GM18907 (cell line): ENCODE data around the gene ITPR3.
A peak's percentile ranks its signal among the peaks of the same experiment; 100 is the strongest.

Experiments
- ATAC-seq: cut with Tn5 transposase; IDR thresholded peaks from one replicate; pipeline ENCODE4 v1.9.1; 2021; ENCODE audit warnings: mild to moderate bottlenecking, moderate library complexity; ENCODE audit not compliant: unreplicated experiment

The ITPR3 gene

DNA sequence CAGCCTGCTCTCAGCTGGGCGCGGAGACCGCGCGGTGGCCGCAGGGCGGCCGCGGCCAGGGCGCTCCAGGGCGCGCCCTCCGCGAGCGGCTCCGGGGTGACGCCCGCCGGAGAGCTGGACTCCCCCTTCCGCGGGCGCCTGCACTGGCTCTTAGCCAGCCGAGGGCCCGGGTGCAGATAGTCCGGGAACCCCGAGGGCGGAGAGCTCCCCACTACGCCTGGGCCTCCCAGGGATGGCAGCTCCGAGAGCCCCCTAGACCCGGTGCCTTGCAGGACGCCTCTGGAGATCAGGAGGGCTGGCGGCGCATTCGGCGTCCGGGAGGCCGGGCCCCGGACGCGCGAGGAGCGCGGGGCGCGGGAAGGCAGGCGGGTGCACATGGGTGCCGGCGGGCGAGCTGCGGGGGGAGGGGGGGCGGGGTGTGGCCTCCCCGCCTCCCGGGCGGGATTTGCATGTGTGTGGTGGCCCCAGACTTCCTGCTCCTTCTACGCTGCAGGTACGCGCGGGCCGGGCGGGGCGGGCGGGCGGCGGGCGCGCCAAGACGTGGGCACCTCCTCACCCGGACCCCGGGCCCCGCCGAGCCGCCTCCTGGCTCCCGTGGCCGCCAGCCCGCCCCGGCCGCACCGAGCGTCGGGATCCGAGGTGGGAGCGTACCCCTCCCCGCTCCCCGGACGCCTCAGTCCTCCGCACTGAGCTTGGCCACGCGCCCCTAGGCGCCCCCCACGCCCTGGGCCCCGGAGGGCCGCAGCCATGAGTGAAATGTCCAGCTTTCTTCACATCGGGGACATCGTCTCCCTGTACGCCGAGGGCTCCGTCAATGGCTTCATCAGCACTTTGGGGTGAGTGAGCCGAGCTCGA, at the start of gene ITPR3:
ITPR3 (plus strand) TSS at position 467 of the 855 bp plus-strand sequence; CDS start at position 748, 281 bp downstream.
- peak; percentile 72 for ATAC-seq

DNA sequence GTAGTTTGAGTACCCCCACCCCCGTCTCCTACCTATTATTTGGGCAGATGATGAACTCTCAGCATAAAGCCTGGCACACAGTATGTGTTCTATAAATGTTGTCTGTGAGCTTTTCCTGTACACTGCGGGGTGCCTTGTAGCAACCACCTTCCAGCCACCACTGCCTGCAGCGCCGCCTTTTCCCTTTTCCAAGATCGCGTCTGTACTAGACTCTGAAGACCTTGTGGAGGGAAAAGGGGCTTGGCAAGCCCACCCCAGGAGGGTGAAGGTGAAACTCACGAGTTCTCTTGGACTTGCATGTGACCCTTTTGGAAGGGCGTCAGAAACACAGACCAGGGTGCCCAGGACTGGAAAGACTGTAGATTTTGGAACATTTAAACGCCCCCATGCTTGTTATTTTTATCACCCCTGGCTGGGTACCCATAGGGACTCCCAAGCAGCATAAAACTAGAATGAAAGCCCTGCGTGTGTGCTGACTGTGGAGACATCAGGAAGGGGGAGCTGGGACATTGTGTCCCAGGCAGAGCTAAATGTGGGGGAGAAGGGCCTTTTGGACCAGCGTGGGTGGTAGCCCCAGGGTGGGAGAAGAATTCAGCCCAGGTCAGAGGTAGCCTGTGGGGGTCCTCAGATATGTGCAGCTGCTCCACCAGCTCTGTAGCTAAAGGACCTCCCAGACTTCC, 49.3 kb upstream of the ITPR3 start:
- no peak for ATAC-seq

- ATAC-seq, result no peak
Observed at GRCh38 chr6:33575211-33575610, 45.9 kb upstream of the ITPR3 start.

- ATAC-seq, result no peak
Observed at GRCh38 chr6:33576668-33577067, 44.5 kb upstream of the ITPR3 start.

- ATAC-seq, result no peak
Observed at GRCh38 chr6:33577106-33577535, 44.0 kb upstream of the ITPR3 start.

DNA sequence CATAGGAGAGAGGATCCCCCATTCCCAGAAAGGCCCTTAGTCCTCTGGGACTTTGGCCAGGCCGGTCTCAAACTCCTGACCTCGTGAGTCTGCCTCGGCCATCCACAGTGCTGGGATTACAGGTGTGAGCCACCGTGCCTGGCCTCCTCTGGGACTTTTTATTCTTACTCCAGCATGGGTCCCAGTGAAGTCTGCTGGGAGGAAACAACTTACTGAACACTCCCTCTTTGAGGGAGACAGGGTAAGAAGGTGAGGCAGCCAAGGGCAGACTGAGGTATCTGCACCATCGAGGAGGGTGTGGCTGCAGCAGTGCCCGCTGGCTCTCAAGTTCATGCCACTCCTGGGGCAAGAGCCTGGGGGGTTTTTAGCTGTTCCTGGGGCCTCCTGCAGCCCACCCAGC, 43.4 kb upstream of the ITPR3 start:
- ATAC-seq, result no peak

- ATAC-seq, result no peak
Observed at GRCh38 chr6:33578164-33578563, 43.0 kb upstream of the ITPR3 start.

GRCh38 chr6:33578588-33579011, 42.5 kb upstream of the ITPR3 start:
- ATAC-seq, result no peak

DNA sequence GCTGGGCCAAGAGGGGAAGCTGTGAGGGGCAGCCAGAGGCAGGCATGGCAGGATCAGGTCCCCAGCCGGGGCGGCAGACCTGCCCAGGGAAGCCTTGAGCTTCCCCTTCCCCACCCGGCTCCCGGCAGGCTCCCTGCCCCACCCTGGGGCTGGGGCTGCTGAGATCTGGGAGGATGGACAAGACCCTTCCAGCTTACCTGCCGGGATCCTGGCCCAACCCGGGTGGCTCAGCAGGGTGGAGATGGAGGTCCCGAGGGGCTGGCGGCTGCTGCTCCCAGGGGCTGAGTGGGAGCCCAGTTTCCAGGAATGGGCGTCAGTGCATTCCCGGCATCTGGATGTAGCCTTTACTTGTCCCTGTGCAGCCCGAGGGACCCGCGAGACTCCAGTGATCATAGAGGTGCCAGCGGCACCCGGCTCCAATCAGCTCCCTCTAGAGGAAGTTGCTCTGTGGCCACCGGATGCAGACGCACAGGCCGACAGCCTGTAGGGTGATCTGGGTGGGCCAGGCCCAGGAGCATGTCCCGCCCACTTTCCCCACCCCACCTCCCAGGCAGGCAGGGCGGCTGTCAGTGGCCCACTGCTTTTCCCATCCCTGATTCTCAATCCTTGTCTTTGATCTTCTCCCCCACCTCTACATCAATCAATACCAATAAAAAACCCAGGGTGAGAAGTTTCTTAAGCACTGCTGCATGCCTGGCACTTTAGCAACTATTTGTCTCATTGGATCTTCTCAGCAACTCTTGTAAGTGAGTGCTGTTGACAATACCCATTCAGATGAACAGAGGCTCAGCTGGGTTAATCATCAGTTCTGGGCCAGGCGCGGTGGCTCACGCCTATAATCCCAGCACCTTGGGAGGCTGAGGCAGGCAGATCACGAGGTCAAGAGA, 41.1 kb upstream of the ITPR3 start, which contains the start of gene BAK1:
BAK1 (minus strand) TSS at position 449 of the 887 bp plus-strand sequence. CDS start 2,672 bp downstream, outside the sequence.
- ATAC-seq, result peak; percentile 76

GRCh38 chr6:33581186-33581585, 39.9 kb upstream of the ITPR3 start:
- ATAC-seq, result no peak

DNA sequence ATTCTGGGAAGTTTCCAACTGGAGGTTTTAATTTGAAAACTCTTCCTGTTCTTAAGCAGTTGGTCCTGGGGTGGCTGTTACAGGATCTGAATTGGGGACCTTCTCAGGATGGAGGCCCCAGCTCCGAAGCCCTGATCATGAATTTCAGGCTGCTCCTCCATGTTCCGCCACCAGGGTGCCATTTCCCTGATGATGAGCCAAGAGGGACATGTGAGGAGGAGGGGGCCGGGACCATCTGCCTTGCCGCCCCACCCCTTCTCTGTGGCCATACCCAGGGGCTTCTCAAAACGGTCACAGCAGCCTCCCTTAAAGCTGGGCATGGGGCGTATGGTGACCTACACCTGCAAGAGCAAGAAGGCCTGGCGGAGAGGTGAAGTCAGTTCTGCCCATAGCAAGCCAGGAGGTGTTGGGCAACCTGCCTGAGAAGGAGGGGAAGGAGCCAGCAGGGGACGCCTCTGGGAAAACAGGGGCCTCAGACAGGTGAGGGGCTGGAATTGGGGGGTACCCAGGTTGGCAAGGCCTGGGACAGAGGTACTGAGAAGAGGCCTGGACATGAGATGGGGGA, 37.4 kb upstream of the ITPR3 start:
- ATAC-seq, result no peak

DNA sequence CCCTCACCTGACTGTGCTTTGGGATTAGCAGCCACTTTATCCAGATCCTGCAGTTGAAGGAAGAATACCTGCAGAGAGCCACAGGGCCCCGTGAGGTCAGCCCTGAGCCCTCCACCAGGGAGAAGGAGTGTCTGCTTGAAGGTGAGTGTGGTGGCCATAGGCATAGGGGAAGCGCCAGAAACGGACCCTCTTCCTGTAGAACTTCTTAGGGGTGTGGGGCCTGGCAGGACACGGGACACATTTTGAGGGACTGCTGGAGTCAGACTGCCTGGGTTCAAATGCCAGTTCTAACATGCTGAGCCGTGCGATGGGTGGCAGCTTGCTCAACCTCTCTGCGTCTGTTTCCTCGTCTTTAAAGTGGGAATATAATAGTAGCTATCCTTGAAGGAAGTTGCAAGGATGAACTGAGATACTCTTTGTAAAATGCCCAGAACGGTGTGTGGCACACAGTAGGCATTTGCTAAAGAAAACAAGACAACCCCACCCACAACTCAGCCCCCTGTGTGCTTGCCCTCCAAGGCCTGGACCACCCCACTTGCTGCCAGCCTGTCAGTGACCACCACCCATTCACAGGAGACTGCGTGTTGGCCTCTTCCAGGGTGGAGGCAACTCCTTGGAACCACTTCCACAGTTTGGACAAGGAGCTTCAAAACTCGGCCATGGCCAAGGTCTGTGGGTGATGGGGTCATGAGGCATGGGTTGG, 36.3 kb upstream of the ITPR3 start:
- ATAC-seq, result no peak

- peak; percentile 56 for ATAC-seq
Observed at GRCh38 chr6:33585403-33586107, 35.6 kb upstream of the ITPR3 start.

DNA sequence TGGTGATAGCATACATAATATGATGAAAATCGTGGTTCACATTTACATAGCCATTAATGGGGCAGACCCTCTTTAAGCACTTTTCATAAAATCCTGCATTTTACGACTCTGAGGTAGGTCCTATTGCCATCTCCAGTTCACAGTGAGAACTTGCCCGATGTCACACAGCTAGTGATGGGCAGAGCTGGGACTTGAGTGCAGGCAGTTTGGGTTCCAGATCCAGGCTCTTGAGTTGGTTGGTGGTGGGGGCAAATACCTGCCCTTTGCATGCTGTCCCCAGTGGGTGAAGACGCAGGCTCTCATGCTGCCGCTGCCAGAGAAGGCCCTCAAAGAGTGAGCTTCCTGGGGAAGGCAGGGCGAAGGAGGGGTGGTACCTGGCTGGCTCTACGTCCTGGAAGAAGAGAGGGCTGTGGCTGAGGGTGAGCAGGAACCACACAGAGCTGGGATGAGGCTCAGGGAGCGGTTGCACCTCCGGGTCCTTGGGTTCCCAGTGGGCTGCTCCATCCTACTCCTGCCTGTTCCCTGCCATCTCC, 34.9 kb upstream of the ITPR3 start:
- no peak for ATAC-seq

DNA sequence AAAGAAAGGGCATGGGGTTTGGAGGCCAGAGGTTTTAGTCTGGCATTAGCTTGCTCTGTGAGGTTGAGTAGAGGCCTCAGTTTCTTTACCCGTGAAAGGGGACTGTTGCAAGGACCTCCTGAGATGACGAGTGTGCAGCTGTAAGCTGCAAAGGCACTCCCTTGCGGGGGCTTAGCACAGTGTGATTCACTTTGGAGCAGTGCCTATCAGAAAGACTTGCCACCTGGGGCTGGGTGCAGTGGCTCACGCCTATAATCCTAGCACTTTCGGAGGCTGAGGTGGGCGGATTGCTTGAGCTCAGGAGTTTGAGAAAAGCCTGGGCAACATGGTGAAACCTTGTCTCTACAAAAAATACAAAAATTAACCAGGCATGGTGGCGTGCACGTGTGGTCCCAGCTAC, 33.6 kb upstream of the ITPR3 start:
- ATAC-seq, result no peak

DNA sequence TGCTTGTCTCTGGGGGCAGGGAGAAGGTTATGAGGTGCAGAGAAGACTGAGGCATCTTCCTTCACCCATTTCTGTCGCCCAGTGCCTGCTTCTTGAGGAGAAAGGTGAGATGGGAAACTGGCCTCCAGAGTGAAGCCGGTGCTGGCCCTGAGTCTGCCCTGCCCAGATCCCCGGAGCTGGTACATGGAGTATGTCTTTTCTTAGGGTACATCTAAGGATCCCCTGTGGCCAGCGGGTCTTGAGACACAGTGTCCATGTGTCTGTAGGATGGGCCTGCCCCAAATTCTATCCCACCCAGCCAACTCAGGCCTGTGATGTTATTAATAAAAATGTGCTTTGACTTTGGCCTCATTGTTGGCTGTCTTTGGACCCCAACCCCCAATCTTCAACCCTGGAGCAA, 32.2 kb upstream of the ITPR3 start:
- no peak for ATAC-seq

DNA sequence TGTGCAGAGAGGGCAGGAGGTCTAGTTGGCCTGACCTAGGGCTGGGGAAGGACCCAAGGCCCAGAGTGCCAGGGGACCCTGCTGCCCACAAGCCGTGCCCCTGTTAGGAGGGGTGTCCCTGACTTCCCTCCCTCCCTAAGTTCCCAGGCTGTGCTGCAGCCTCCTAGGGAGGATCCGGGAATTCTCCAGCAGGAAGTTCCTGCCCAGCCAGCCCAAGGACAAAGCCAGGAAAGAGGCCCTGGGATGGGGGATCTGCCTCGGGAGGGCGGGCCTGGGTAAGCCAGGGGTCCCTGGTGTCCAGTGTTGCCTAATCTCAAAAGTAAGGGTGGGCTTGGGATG, 31.8 kb upstream of the ITPR3 start:
- ATAC-seq, result no peak

- ATAC-seq, result peak; percentile 24
Observed at GRCh38 chr6:33589731-33590530, 31.2 kb upstream of the ITPR3 start.
